ENCODE measurements around the gene MYL7.

- no peak for TF ChIP-seq CTCF (conservative IDR thresholded peaks at IDR 0.05; ENCODE audit: low read length)
- no peak for TF ChIP-seq EZH2phosphoT487 (IDR thresholded peaks at IDR 0.05; ENCODE audit: borderline replicate concordance, low read depth, low read length)
Observed at GRCh38 chr7:44109991-44110390, 31.1 kb downstream of the MYL7 start.
